K562 treated with DMSO at 1 percent for 4 hours (cell line): ENCODE data around the gene STIP1. TPM values are rescaled to one million over a fixed set of nuclear protein-coding genes. Genes with fewer than 3 reads are reported as not detected.

ENCODE experiments used
- total RNA-seq: library from RNA; unstranded; fragments of 300-600 nt; gene quantifications from 2 replicates; pipeline ENCODE4 v1.2.3, GENCODE V29; 2022; ENCODE audit not compliant: insufficient read depth

STIP1 gene
- total RNA-seq: 278 and 310 TPM in 2 replicates

DNA sequence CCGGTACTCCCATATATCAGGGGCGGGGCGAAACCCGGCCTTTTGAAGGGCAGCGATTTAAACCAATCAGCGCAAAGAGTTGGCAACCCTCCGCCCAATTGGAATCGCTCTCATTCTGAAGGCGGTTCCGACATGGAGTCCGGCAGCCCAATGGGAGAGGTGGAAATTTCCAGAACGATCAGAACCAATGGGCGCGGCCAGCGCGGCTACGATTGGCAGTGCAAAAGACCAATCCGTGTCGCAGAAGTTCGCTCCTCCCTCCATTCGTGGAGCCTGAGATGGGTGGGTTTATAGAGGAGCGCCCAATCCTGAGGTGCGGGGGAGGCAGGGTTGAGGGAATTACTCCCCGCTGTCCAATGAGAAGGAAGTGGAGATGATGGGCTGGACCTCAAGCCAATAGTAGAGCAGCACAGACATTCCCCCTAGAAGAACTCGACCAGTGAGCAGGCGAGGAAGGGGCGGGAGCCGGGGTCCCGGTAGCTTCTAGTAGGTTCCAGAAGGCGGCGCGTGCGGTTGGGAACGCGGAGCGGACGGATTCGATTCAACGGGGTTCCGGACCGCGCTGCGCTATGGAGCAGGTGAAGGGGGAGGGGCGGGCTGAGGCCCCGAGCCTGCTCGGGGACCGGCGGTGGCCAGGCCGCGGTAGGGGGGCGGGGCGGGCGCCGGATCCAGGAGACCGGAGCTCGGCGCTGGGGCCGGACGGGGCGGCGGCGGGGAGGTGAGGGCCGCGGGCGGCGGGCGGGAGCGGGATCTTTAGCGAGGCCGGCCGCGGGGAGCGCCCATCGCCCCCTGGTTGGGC lies at the start of gene STIP1:
TSS of gene STIP1 (plus strand) at position 479 of the 799 bp plus-strand sequence. CDS start at position 570, 91 bp downstream.

DNA sequence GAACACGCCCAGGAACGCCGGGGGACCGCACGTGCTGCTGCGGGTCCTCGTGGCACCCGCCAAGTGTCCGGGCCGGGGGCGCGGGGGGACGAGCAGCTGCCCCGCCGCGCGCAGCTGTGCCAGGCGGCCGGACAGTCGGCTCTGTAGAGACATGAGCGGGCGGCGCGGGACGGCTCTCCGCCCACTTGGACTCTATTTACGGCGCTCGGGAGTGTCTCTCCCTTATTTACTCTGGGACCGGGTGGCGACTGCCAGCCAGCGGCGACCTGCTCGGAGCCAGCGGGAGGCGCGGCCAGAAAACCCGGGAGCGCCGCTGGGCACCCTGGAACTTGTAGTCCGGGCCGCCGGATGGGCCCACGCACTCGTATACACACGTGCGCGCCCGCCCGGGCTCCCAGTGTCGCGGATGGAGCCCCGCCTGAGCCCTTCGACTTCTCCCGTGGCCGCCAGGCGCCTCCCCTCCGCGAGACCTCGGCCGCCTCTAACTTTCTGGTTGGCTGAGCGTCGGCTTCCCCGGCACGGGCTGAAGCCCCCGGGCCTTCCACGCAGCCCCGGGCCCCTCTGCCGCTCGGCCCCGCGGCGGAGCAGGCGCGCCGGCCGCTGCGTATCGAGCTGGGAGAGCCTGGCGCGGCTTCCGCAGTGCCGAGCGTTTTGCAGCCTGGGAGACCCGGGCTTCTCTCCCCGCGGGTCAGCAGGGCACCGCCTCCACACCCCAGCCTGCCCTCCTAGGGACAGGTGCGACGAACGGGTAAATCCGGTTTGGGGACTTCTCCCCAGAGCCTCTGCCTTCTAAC lies 19.9 kb upstream of the STIP1 start, which contains the start of gene MACROD1:
TSS of gene MACROD1 (minus strand) at position 272 of the 794 bp plus-strand sequence. CDS start at position 153, 119 bp downstream.

DNA sequence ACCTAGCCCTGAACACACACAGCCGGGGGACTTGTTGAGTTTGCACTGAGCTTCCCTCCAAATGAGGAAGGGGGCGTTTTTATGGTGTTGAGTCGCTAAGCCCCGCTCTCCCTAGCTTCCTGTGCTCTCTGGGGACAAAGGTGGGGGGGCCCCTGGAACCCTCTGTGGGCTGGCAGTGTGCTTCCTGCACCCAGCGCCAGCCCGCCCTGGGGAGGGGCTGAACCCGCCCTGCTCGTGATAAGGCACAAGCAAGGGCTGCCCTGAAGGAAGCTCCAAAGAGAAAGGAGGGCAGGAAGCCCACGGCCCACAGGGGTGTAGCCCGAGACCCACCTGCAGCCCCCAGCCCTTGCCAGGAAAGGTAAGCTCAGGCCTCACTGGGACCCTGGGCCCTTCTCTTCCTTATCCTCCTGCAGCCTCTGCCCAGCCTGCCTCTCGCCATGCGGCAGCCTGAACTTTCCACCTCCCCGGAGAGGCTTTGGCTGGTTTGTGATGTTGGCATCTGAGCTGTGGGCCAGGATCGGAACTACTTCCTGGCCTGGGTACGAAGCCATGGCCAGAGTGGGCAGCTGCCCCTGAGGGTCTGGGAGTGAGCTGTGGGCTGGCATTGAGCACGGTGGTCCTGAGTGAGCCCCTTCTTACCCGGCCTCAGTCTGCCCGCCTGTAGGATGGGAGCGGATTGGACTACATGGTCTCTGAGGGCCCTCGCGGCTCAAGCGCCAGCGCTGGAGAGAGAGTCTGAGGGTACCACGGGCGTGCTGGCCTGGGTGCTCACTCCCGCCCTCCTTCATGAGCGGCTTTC lies 20.7 kb downstream of the STIP1 start, which contains the start of gene FERMT3:
TSS of gene FERMT3 (plus strand) at position 265 of the 799 bp plus-strand sequence. CDS start 644 bp downstream, outside the sequence.

DNA sequence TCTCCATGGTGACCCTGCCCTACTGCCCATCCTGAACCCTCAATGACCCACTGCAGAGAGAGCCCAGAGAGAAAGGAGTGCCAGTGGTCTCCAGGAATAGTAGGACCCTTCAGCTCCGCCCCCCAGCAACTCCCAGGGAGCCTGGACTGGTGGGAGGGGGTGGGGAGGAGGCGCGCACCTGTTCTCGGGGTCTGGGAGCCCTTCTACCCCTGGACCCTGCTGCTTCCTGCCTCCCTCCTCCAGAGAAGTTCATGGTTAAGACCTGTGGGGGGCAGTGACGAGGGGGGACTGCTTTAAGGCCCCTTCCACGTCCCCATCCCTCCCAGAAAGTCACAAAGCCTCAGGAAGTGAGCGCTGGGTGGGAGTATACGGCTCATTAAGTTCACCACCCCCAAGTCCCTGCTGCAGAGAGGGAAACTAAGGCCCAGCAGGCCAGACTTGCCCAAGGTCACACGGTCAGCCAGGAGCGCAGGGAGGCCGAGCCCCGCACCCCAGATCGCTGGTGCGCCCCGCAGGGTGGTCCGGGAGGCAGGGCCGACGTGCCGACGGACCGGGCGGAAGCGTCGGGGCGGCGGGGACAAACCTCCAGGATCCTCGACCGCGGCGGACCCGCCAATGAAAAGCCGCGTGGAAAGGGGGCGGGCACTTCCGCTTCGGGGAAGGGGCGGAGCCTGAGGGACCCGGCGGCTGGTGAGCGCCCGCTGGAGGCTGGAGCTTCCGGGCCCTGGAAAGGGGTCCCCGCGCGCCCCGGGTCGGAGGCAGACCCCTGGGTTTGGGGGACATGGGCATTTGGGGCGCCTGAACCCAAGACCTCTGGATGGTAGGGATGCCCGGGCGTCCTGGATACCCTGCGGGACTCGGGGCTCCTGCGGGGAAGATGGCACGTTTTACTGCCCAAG lies 39.9 kb downstream of the STIP1 start, which contains the start of the genes NUDT22 and TRPT1:
TSS of gene NUDT22 (plus strand) at position 667 of the 899 bp plus-strand sequence. CDS start 379 bp downstream, outside the sequence.
TSS of gene TRPT1 (minus strand) at position 579 of the 899 bp plus-strand sequence. CDS start at position 253, 326 bp downstream.

DNA sequence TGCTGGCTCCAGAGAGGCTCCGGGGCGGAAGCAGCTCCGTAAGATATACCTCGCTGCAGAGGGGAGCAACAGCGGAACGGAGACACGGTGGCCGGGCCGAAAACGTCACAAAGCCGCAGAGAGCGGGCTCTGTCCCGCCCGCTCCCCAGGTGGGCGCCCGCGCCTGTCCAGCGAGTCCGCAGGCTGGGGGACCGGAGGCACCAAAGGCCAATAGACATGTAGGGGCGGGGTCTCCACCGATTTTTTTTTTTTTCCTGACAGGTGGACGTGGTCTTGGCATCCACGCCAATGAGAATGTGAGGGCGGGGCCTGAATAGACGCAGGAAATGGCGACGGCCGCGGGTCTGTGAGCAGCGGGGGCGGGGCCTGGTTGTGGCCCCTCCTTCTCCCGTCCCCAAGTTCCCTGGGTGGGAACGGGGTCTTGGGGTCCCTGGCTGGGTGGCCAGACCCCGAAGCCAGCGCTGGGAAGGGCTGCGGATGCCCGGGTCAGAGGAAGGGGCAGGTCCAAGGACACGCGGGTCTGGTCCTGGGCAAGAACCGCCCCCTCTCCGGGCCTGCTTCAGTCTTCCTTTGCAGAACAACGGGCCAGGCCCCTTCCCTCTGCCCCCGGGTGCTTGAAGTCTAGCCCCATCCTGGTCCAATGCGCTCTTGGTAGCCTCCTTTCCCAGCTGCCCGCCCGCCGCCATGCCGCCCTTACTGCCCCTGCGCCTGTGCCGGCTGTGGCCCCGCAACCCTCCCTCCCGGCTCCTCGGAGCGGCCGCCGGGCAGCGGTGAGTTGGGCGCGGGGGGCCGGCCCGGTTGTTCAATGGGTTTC lies 44.4 kb downstream of the STIP1 start, which contains the start of gene DNAJC4:
TSS of gene DNAJC4 (plus strand) at position 378 of the 814 bp plus-strand sequence. CDS start at position 685, 307 bp downstream.

GRCh38 chr11:64233913-64234586 lies 48.1 kb downstream of the STIP1 start, which contains the start of gene VEGFB:
Gene VEGFB (plus strand): TSS chr11:64234584. CDS start chr11:64234834, 250 bp downstream.

GRCh38 chr11:64240435-64241240 lies 54.7 kb downstream of the STIP1 start, which contains the start of gene FKBP2:
Gene FKBP2 (plus strand): TSS chr11:64241095. CDS start chr11:64242388, 1,293 bp downstream.

DNA sequence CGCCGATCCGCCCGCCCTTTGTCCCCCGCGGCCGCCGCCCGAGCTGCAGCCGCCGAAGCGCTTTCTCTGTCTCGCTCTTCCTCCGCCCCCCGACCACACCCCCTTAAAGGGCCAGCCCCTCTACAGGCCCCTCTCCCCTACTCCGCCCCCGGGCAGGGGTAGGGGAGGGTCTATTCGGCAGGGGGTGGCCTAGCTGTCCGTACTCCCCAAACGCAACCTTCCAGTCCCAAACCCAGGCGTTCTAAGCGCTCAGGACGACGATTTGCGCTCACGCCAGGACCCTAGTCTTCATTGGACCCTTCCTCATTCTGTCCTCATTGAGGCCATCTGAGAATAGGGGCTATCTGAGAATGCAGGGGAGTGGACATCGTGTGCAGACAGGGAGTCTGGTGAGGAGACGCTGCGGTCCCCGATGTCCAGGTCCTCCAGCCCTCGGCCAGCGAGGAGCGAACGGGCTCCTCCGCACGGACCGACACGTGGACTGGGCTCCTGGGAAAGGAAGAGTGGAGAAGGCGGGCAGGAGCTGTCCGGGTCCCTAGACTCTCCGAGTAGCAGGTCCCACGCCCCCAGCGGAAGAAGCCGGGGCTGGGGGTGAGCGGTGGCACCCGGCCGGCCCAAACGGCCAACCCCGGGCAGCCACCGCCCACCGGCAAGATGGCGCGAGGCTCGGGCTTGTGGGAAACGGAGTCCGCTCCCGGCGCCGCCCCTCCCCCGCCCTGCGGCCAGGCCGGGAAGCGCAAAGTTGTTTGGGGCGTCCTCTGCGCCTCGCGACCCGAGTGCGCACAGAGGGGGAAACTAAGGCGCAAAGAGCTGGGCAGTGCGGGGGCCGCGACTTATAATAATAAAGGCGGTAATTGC lies 61.1 kb downstream of the STIP1 start, which contains the start of gene PPP1R14B:
TSS of gene PPP1R14B (minus strand) at position 73 of the 858 bp plus-strand sequence. CDS start 270 bp downstream, outside the sequence.

DNA sequence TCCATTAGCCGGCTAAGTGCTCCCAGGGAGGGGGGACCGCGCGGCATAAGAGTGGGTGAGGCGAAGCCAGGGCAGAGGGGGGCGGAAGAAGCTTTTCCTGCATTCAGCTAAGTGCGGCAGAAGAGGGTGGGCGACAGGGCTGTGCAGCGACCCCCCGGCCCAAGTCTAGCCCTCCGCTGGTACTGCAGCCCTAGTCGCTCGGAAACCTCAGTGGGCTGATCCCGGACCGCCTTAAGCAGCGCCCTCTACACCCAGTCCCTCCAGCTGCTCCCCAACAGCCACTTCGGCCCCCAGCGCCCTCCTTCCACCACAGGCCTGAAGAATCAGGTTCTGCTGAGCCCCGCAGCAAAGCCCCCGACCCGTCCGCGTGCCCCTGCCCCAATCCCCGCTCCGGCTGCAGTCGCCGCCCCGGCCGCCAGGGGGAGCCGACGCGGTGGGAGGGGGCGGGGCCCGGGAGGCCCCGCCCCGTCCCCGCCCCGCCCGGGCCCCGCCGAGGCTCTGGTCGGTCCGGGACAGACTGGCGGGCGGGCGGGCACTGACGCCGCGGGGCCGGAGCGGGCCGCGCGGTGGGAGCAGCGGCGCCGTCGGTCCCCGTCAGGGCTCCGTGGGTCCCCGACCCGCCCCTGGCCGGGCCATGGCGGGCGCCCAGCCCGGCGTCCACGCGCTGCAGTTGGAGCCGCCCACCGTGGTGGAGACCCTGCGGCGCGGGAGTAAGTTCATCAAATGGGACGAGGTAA lies 65.2 kb downstream of the STIP1 start, which contains the start of gene PLCB3:
TSS of gene PLCB3 (plus strand) at position 515 of the 737 bp plus-strand sequence. CDS start at position 635, 120 bp downstream.

Other genes starting within 250 kb of the STIP1 start
- 9.7 and 16.5 TPM in 2 replicates for gene NAA40, start 247.2 kb upstream of the STIP1 start, total RNA-seq
- gene COX8A, start 211.6 kb upstream of the STIP1 start, total RNA-seq: 987 and 993 TPM in 2 replicates
- gene OTUB1, start 199.7 kb upstream of the STIP1 start, total RNA-seq: 72.2 and 80.7 TPM in 2 replicates
- gene FLRT1, start 150.2 kb upstream of the STIP1 start, total RNA-seq: 0.28 and 0.60 TPM in 2 replicates
- gene MACROD1, start 20.1 kb upstream of the STIP1 start, total RNA-seq: 126 and 144 TPM in 2 replicates
- gene FERMT3, start 20.6 kb downstream of the STIP1 start, total RNA-seq: 227 and 242 TPM in 2 replicates
- 29.0 and 32.8 TPM in 2 replicates for gene TRPT1, start 40.0 kb downstream of the STIP1 start, total RNA-seq
- gene NUDT22, start 40.1 kb downstream of the STIP1 start, total RNA-seq: 68.2 and 78.4 TPM in 2 replicates
- gene DNAJC4, start 44.4 kb downstream of the STIP1 start, total RNA-seq: 68.1 and 69.1 TPM in 2 replicates
- 119 and 133 TPM in 2 replicates for gene VEGFB, start 48.4 kb downstream of the STIP1 start, total RNA-seq
- gene FKBP2, start 54.9 kb downstream of the STIP1 start, total RNA-seq: 112 and 126 TPM in 2 replicates
- 211 and 214 TPM in 2 replicates for gene PPP1R14B, start 60.8 kb downstream of the STIP1 start, total RNA-seq
- 26.1 and 27.4 TPM in 2 replicates for gene PLCB3, start 65.4 kb downstream of the STIP1 start, total RNA-seq
- gene BAD, start 98.5 kb downstream of the STIP1 start, total RNA-seq: 77.3 and 77.9 TPM in 2 replicates
- gene GPR137, start 99.7 kb downstream of the STIP1 start, total RNA-seq: 38.8 and 45.2 TPM in 2 replicates
- not detected in 2 replicates for gene KCNK4, start 105.1 kb downstream of the STIP1 start, total RNA-seq
- gene CATSPERZ, start 114.2 kb downstream of the STIP1 start, total RNA-seq: 6.3 and 7.1 TPM in 2 replicates
- 78.5 and 98.4 TPM in 2 replicates for gene ESRRA, start 119.4 kb downstream of the STIP1 start, total RNA-seq
- gene TRMT112, start 131.4 kb downstream of the STIP1 start, total RNA-seq: 319 and 411 TPM in 2 replicates
- gene PRDX5, start 131.9 kb downstream of the STIP1 start, total RNA-seq: 455 and 541 TPM in 2 replicates
- 19.2 and 19.4 TPM in 2 replicates for gene CCDC88B, start 154.0 kb downstream of the STIP1 start, total RNA-seq
- gene RPS6KA4, start 173.0 kb downstream of the STIP1 start, total RNA-seq: 25.4 and 30.5 TPM in 2 replicates